HepG2 (cell line): ENCODE data around the gene CHMP6. TPM values are rescaled to one million over a fixed set of nuclear protein-coding genes. Genes with fewer than 3 reads are reported as not detected.

Experiments used
- ARID2 ChIP-seq: sonication (generic); formaldehyde crosslinking; IDR thresholded peaks from 2 replicates; pipeline ENCODE4 v1.8.1; 2022; ENCODE audit warnings: mild to moderate bottlenecking, missing genetic modification reagents, borderline replicate concordance
- BCL6 ChIP-seq: IDR thresholded peaks from 2 replicates; pipeline ENCODE4 v1.6.1; 2016; ENCODE audit warnings: missing genetic modification reagents, missing compliant biosample characterization
- CBX2 ChIP-seq, 2 experiments: fragments of 200-600 bp in 1 of 2; sonication (generic); formaldehyde crosslinking in 1 of 2; IDR thresholded peaks; 2 replicates each; pipeline versions ENCODE4 v1.7.0 to v1.8.1; 2018 to 2022; ENCODE audit warnings: low read depth in 2 of 2, low read length in 1 of 2, mild to moderate bottlenecking in 1 of 2, missing genetic modification reagents in 1 of 2
- ESRRA ChIP-seq: sonication (generic); formaldehyde crosslinking; IDR thresholded peaks from 2 replicates; pipeline ENCODE4 v1.5.1; 2020; ENCODE audit warnings: mild to moderate bottlenecking, low read depth, missing genetic modification reagents
- FOSL2 ChIP-seq: sonication (generic); formaldehyde crosslinking; IDR thresholded peaks from 2 replicates; pipeline ENCODE4 v1.4.0; 2020; ENCODE audit warnings: missing genetic modification reagents
- JARID2 ChIP-seq: sonication (generic); formaldehyde crosslinking; IDR thresholded peaks from 2 replicates; pipeline ENCODE4 v1.8.1; 2023; ENCODE audit warnings: missing genetic modification reagents, inconsistent platforms; ENCODE audit not compliant: insufficient replicate concordance
- KAT8 ChIP-seq: IDR thresholded peaks from 2 replicates; pipeline ENCODE4 v1.6.1; 2016; ENCODE audit warnings: missing genetic modification reagents, missing compliant biosample characterization
- KLF16 ChIP-seq, 2 experiments: sonication (generic) in 1 of 2; formaldehyde crosslinking in 1 of 2; IDR thresholded peaks; 2 replicates each; pipeline versions ENCODE4 v1.6.1 to v1.8.0; 2016 to 2023; ENCODE audit warnings: missing genetic modification reagents in 2 of 2, missing compliant biosample characterization in 1 of 2
- MYNN ChIP-seq: sonication (generic); formaldehyde crosslinking; IDR thresholded peaks from 2 replicates; pipeline ENCODE4 v1.4.0; 2020; ENCODE audit warnings: mild to moderate bottlenecking, low read depth, missing genetic modification reagents
- NCOA2 ChIP-seq: sonication (generic); formaldehyde crosslinking; IDR thresholded peaks from 2 replicates; pipeline ENCODE4 v1.8.0; 2022; ENCODE audit warnings: inconsistent platforms
- NCOA5 ChIP-seq: sonication (generic); formaldehyde crosslinking; IDR thresholded peaks from 2 replicates; pipeline ENCODE4 v1.4.0; 2020; ENCODE audit warnings: missing genetic modification reagents
- RNF2 ChIP-seq: fragments of 450-650 bp; conservative IDR thresholded peaks from 2 replicates; pipeline ENCODE4 v1.6.1; 2016; ENCODE audit warnings: low read depth
- SMAD9 ChIP-seq: sonication (generic); formaldehyde crosslinking; IDR thresholded peaks from 2 replicates; pipeline ENCODE4 v1.5.1; 2020; ENCODE audit warnings: mild to moderate bottlenecking, missing genetic modification reagents
- SMC3 ChIP-seq: IDR thresholded peaks from 2 replicates; pipeline ENCODE4 v1.6.1; 2011; ENCODE audit warnings: low read length, improper control_type of control experiment
- SP140L ChIP-seq: sonication (generic); formaldehyde crosslinking; IDR thresholded peaks from 2 replicates; pipeline ENCODE4 v1.4.0; 2020; ENCODE audit warnings: missing genetic modification reagents, borderline replicate concordance
- TAF1 ChIP-seq: sonication (generic); formaldehyde crosslinking; IDR thresholded peaks from 2 replicates; pipeline ENCODE4 v1.4.0; 2020; ENCODE audit warnings: missing genetic modification reagents
- ZFX ChIP-seq: sonication (generic); formaldehyde crosslinking; IDR thresholded peaks from 2 replicates; pipeline ENCODE4 v1.4.0; 2020; ENCODE audit warnings: mild to moderate bottlenecking, low read depth, missing genetic modification reagents, moderate library complexity
- ZMYM4 ChIP-seq: sonication (generic); formaldehyde crosslinking; IDR thresholded peaks from 2 replicates; pipeline ENCODE4 v1.8.1; 2023; ENCODE audit warnings: mild to moderate bottlenecking, missing genetic modification reagents
- ZNF142 ChIP-seq: sonication (generic); formaldehyde crosslinking; IDR thresholded peaks from 2 replicates; pipeline ENCODE4 v1.4.0; 2020; ENCODE audit warnings: missing genetic modification reagents
- ZNF512 ChIP-seq: sonication (generic); formaldehyde crosslinking; IDR thresholded peaks from 2 replicates; pipeline ENCODE4 v1.4.0; 2020; ENCODE audit warnings: mild to moderate bottlenecking, missing genetic modification reagents
- polyA plus RNA-seq, 8 experiments: library from polyadenylated mRNA; depleted of rRNA in 3 of 8; stranded (reverse) in 7 of 8; unstranded in 1 of 8; fragments of >200 nt; fragmentation: Illumina TruSeq in 4 of 8; extraction: Trizol in 4 of 8; gene quantifications; 2 replicates each; pipeline versions ENCODE4 v1.2.1 to v1.2.3, GENCODE V29; 2011 to 2016; ENCODE audit warnings: low read depth in 4 of 8, missing spikeins in 1 of 8, mixed read lengths in 1 of 8; ENCODE audit not compliant: insufficient read depth in 1 of 8
- total RNA-seq, 5 experiments: library from RNA; depleted of rRNA; stranded (reverse); fragments of >200 nt; fragmentation: Illumina TruSeq; extraction: Trizol; gene quantifications; 2 replicates each; pipeline ENCODE4 v1.2.3, GENCODE V29; 2016; ENCODE audit warnings: low read depth in 1 of 5
- TF ChIP-seq, protein P1 (sequence below): sonication (generic); formaldehyde crosslinking; IDR thresholded peaks from 2 replicates; pipeline ENCODE4 v1.4.0; 2020; ENCODE audit warnings: mild to moderate bottlenecking, missing genetic modification reagents
- TF ChIP-seq, protein P2 (sequence below): sonication (generic); formaldehyde crosslinking; IDR thresholded peaks from 2 replicates; pipeline ENCODE4 v1.9.0; 2021; ENCODE audit warnings: missing genetic modification reagents, mild to moderate bottlenecking, borderline replicate concordance

Gene CHMP6
- total and polyA plus RNA-seq, 2 of the 13 experiments (the other 11 are each of a cell fraction or from before 2014, with no cell fraction given): 11.1 to 24.2 TPM

DNA sequence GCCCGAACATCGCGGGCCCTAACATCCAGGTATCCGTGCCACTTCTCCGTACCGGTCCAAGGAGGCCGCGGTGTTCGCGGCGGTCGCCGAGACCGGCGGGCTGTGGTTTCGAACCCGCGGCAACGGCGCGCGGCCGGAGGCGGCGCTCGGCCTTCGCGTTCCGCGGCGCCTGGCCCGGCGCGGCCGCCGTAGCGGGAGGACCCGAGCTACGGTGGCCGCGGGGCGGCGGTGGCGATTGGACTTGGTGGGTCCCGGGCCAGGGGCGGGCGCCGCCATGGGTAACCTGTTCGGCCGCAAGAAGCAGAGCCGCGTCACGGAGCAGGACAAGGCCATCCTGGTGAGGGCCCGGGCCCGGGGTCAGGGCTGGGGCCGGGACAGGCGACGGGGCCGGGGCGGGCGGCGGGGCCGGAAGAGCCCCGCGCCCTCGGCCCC is at the start of gene CHMP6 (continued):
- TF ChIP-seq ZNF512 (CRISPR knock-in tag): no peak
- no peak; the same call in 1 of the 2 replicates for TF ChIP-seq ZNF142 (CRISPR knock-in tag)
- TF ChIP-seq SP140L (CRISPR knock-in tag): no peak
- no peak for TF ChIP-seq MYNN (CRISPR knock-in tag)
- peak; percentile 39; the same call in 1 of the 2 replicates for TF ChIP-seq TAF1 (CRISPR knock-in tag)
- TF ChIP-seq SMC3: no peak
- TF ChIP-seq NCOA2 (CRISPR knock-in tag): no peak
- TF ChIP-seq KLF16 (CRISPR knock-in tag; IDR thresholded peaks at IDR 0.05): peak in 1 of 2 experiments; percentile 28; a peak in 1 of 4 replicates
- TF ChIP-seq RNF2: no peak
- TF ChIP-seq ZFX (CRISPR knock-in tag): peak; percentile 73
- TF ChIP-seq, protein P1, sequence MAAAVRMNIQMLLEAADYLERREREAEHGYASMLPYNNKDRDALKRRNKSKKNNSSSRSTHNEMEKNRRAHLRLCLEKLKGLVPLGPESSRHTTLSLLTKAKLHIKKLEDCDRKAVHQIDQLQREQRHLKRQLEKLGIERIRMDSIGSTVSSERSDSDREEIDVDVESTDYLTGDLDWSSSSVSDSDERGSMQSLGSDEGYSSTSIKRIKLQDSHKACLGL: peak; percentile 65; the same call in 1 of the 2 replicates
- no peak for TF ChIP-seq SMAD9 (CRISPR knock-in tag)
- TF ChIP-seq CBX2 (IDR thresholded peaks at IDR 0.05; ENCODE audit: low read depth, low read length): no peak
- no peak for TF ChIP-seq CBX2 (CRISPR knock-in tag; IDR thresholded peaks at IDR 0.05; ENCODE audit: low read depth)
- peak; percentile 67 for TF ChIP-seq JARID2 (CRISPR knock-in tag)
- TF ChIP-seq ZMYM4: no peak
- no peak for TF ChIP-seq NCOA5 (CRISPR knock-in tag)
- peak; percentile 55; the same call in 1 of the 2 replicates for TF ChIP-seq ESRRA
- TF ChIP-seq BCL6: 0 out of 2 replicates have a peak, but pooled peaks have one; percentile 4
- peak; percentile 14; the same call in 1 of the 2 replicates for TF ChIP-seq FOSL2
- TF ChIP-seq ARID2 (CRISPR knock-in tag): no peak
- TF ChIP-seq, protein P2, sequence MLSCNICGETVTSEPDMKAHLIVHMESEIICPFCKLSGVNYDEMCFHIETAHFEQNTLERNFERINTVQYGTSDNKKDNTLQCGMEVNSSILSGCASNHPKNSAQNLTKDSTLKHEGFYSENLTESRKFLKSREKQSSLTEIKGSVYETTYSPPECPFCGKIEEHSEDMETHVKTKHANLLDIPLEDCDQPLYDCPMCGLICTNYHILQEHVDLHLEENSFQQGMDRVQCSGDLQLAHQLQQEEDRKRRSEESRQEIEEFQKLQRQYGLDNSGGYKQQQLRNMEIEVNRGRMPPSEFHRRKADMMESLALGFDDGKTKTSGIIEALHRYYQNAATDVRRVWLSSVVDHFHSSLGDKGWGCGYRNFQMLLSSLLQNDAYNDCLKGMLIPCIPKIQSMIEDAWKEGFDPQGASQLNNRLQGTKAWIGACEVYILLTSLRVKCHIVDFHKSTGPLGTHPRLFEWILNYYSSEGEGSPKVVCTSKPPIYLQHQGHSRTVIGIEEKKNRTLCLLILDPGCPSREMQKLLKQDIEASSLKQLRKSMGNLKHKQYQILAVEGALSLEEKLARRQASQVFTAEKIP (CRISPR knock-in tag): no peak
- TF ChIP-seq KAT8: peak; percentile 61; the same call in 1 of the 2 replicates
